ENCODE results near the gene VWCE. TPM values are rescaled to one million over a fixed set of nuclear protein-coding genes. Genes with fewer than 3 reads are reported as not detected.

VWCE gene
- polyA plus RNA-seq, 3 donors: 2.7 to 5.6 (median 3.5) TPM

DNA sequence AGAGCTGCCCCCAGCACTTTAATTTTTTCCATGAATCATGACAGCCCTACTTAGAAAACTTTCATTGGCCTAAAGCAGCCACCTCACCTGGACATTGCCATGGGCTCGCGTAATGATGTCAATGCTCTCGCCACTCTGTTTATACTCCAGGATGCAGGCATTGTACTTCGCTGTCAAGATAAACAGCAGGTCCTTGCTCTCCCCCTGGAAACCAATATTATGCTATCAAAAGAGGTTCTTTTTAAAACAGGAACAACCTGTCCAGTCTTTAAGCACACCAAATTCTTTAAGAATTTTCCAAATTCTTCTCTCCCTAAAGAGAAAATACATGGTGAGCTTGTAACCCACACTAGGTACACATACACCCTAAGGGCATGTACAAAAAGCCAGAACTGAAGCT, 34.8 kb upstream of the VWCE start:
- DNase-seq: no peak

DNA sequence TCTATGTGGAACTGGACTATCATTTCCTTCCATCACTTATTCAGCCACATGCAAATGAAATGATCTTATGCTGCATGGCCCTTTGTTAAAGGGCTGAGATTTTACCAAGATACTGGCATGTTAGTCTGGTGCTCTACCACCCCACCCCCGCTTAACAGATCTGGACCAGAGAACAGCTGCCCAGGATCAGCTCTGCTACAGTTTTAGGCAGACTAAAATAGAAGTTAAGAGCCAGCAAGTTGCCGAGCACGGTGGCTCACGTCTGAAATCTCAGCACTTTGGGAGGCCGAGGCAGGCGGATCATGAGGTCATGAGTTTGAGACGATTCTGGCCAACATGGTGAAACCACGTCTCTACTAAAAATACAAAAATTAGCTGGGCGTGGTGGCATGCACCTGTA, 33.2 kb upstream of the VWCE start:
- DNase-seq: no peak

DNA sequence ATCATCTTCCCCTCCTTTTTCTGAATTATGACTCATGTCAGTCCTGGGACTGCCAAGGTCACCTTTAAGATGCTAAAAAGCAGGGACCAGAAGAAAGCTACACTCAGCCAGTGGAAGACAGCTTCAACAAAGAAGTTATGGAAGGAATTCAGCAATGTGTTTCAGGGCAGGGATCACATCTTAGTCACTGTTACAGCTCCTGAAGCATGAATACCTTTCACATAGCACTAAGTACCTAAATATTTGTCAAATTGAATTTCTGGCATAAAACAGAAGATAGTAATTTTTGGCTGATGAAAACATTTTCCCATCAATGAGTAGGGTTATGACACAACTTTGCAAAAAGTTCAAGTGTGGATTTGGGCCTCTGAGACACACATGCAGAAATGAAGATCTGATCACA, 32.6 kb upstream of the VWCE start:
- DNase-seq: no peak

DNA sequence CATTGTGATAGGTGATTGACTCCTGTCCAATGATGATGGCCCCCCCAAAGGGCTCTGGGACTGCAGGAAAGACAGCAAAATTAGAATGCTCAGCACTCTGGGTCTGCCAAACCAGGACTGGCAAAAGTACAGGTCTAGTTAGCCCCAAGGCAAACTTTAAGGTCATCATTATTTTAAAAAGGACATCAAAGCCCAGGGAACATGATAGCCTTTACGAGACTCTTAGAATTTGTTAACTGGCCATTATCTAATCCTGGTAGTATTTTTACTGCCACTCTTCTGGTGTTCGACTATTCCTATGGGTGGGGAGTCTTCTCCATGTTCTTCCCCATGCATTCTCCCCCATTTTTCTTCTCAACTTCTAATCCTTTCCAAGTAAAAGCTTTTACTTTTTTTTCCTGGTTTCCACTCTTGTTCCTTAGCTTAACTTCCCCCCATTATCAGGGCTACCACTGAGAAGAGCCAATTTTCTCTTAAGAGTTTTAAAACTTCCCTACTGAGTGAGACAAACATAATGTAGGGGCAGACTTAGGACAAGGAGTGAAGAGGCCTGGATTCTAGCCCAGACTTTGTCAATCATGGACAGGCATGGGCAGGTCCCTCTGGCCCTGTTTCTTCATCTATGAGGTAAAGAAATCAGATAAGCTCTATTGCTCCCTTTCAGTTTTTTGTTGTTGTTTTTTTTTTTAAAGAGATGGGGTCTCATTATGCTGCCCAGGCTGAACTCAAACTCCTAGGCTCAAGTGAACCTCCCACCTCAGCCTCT, 30.7 kb upstream of the VWCE start:
- DNase-seq: no peak

DNA sequence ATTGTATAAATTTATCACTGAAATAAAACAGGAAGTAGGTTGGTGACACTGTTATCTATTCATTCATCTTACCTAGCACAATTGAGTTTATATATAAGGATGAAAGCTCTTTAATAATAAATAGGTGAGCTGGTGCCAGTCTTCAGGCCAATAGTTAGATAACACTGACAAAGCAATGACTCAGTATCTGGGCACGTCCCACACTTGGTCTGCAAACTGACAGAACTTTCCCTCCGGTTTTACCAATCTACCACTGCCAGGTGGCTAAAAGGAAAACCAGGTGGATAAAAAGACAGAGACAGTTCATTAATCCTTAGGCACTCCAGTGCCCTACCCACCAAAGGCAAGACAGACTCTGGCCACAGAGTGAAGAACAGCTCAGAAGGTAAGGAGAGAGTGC, 20.1 kb upstream of the VWCE start:
- no peak for DNase-seq

DNA sequence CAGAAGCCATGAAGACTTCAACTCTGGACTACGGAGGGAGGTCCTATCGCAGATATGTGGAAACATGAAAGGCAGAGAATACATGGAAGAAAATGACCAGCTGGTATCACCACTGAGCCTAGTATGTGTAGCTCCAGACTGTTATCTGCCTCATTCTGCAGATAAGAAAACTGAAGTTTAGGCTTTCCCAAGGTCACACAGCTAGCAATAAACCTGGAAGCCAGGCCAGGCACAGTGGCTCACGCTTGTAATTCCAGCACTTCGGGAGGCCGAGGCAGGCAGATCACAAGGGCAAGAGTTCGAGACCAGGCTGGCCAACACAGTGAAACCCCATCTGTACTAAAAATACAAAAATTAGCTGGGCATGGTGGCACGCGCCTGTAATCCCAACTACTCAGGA, 15.6 kb upstream of the VWCE start:
- no peak for DNase-seq

DNA sequence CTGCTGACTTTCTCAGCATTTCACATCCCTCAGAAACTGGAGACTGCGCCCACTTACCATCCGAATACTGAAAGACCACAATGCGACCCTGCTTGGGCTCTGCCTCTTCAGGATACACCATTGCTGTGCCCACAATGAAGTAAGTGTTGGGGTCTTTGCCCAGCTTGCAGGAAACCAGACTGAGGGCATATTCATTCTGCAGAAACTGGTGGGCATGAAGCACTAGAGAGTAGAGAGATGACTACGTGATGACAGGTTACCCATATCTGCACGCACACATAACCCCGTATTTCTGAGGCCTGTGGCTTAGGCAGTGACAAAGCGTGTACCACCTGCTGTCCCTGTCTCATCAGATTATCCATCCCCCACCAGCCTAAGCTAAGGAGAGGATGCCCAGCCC, 14.6 kb upstream of the VWCE start:
- no peak for DNase-seq

DNA sequence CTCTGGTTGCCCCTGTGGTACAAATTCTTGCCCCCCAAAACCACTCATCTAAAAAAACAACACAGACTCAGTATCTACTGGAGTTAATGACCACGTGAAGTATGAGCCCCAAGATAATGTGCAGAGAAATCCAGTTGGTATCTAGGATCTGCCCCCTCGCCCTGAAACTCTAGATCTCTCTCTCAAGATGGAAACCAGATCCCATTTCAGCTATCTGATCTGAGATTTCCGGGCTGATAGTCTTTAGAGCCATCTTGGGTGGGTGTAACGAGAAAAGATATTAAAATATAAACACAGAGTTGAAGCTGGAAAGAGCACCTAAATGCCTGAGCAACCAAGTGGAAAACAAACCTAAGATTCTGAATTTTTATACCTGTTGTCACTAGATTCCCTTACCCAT, 14.0 kb upstream of the VWCE start:
- no peak for DNase-seq

DNA sequence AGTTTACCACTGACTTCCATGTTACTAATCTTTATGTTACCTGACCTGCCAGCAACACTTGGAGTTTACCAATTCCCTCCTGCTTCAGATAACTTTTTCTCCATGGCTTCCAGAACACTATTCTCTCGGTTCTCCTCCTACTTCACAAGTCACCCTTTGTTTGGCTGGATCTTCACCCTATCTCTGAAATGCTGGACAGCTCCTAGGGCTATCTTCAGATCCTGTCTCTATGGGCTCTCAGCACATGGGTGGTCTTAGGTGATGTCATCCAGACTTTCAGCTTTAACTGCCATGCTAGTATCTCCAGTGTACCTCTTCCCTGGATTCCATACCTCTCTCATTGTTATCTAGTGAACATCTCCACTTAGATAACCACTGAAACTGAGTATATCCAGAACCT, 12.2 kb upstream of the VWCE start:
- no peak for DNase-seq

DNA sequence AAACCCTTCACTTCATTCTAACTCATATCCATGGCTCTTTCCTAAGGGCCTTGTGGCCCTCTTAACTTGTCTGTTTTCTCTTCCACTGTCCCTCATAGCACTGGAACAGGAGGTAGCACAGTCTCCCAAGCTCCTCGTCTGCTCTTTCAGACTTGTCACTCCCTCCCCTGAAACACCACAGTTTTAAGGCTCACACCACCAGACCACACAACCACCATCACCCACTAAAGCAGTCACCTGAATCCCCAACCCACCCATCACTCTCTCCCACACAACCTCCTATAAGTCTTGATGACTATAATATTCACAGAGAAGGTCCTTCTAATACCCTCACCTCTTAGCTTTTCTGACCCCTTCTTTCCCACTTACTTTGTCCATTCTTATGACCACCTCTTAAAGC, 11.1 kb upstream of the VWCE start:
- DNase-seq: no peak

DNA sequence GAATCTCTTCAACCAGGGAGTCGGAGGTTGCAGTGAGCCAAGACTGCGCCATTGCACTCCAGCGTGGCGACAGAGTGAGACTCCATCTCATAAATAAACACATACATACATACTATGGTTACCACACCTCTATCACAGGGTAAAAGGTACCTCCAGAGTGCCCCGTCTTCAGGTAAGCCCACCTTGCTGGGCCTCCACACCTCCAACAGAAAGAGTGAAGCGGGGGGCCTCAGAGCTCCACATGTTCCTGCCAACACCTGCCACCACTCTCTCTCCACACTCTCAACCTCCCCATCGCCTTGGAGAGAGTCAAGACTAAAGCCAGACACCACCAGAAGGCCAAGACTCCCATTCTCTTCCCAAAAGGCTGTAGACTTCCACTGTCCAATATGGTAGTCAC, 10.3 kb upstream of the VWCE start:
- DNase-seq: no peak

DNA sequence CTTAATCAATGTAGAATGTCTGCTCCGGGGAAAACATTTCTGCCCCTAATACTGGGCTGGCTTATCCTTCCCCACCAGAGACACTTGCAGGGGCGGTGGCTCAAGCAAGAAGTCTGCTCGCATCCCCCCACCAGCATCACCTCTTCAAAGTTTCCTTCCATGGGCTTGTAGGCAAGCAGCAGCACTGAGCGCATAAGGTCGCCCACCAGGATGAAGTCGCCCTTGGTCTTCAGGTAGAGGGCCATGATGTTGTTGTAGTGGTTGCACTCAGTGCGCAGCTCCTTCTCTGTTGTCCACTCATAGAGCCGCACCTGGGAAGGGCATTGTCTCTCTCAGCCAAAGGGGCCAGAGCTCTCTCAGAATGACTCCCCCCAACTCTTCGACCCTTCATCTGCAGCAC, 8.6 kb upstream of the VWCE start:
- no peak for DNase-seq

DNA sequence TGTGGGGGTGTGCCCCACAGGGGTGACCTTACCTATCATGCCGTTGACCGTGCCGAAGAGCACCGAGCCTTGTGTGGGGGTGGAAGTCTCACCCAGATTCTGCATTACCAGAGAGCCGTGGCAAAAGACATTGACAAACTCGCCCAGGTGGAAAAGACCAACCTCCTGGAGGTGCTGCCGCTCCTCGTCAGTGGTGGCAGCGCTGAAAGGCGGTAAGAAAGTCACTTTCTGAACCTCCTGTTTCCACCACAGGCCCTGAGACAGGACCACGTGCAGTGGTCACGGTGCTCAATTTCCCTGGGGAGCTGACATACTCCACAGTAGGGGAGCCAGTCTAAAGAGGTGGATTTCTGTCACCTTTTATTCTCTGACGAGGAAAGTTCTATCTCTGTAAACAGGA, 7.4 kb upstream of the VWCE start:
- no peak for DNase-seq

DNA sequence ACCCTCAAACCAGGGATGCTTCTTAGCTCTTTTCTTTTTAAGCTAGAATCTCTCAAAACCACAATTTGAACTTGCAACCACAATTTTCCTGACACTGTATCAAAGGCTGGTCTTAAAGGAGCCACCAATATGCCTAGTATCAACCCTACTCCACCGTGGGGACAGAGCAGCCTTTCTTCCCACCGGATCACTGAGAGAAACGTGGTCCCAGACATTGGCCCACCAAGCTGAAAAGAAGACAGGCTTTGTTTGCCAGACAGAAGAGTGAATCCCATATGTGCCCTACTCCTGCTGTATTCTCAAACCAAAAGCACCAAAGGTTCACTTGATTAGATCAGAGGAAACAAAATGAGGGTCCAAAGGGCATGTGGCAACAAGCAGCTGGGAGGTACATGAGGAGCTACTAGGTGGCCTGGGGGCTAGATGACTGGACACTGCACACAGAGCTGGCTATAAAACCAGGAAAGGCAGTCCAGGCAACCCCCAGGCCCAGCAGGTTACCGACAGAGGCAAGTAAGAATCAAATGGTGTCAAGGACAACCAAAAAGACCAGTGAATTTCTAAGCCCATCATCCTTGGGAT, 3.6 kb upstream of the VWCE start:
- no peak for DNase-seq

DNA sequence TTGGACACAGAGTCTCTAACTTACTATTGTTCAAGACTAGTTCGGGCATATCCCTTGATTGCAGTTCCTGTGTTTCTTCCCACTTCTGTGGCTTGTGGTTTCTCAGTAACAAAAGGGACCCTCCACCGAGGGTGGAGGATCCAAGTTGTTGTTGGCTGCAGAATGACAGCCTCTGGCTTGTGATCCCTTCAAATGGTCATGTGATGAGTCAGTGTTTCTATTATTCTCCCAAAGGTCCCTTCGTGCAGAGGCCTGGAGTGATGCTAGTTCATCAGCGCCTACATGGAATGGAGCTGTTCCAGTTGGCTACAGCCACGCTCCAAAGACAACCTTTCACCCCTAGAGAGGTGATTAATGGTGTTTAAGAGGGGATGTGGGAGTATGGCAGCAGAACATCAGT, 2.6 kb upstream of the VWCE start:
- peak; percentile 57 for DNase-seq

DNA sequence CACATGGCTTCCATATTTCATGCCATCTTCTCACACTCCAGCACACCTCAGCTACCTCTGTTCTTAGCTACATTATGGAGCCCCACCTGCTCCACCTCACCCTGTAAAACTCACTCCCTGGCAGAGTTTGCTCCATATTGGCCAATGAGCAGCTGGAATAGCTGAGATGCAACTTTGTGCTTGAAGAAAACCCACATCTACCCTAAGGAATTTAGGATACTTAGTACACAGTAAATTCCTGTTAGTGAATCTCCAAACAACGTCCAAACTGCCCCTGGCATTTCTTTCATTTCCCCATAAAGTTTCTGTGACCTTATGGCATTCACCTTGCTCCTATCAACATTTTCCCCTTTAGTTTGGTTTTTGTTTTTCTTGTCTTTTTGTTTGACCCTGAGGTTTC, 2.2 kb upstream of the VWCE start:
- DNase-seq: no peak

DNA sequence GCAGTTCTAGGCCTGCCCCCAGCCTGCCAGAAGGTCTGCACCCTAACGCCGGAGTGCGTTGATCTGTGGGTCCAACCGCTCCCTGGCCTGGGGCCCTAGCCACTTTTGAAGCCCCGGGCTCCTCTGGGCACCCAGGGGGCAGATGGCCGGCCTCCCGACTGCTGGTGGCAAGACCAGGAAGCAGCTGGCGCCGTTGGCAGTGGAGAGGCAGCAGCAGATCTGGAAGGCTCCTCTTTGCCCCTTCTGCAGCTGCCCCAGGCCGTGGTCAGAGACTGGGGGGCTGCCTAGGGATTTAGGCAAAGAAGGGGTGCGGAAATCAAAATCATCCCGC, 445 bp upstream of the VWCE start:
- DNase-seq: no peak

DNA sequence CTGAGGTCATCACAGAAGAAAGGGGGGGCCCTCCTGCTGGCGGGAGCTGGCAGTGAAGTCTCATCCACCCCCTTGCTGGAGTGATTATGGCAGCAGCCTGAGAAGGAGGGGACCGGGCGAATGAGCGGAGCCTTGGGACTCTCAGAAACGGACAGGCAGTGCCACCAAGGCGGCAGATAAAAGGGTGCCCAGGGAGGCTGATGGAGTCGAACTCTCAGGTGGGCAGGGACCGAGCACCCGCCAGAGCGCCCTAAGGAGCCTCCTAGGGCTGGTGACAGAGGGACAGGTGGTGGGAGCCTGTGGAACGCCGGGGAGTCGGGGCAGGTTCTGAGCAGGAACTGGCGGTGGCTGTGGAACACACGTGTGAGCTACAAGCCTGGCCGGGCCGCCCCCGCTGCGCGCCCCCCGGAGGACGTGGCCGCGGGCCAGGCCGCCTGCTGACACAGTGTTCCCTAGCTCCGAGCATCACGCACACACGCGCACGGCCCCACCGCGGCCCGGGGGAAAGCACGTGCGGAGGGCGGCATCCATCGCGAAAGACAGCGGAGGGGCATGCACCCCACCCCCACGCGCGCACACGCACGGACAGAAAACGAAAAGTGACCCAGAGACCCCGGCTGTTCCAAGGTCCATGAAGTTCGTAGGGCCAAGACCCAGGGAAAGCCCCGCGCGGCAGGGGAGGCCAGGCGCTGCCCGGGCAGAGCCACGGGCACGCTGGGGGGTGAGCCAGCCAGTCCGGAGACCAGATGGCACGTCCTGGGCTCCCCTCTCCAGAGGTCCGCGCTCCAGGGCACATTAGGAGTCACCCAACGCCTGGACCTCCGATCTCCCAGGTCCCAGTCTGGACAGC, 1.0 kb downstream of the VWCE start:
- no peak for DNase-seq

DNA sequence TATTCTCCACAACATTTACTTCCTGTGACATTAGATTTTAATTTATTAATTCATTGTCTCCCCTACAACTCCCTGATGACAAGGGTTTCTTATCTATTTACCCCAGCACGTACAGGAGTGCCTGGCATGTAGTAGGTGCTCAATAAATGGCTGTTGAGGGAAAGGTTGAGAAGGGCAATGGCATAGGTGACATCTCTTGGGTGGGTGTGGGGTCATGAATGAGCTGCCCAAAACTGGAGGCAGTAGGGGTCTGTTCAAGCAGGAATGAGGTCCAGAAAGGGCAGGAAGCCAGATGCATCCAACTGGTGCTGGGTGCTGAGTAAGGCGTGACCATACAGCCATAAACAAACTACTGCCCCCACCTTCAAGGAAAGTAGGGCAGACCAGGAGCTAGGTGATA, 2.8 kb downstream of the VWCE start:
- no peak for DNase-seq

DNA sequence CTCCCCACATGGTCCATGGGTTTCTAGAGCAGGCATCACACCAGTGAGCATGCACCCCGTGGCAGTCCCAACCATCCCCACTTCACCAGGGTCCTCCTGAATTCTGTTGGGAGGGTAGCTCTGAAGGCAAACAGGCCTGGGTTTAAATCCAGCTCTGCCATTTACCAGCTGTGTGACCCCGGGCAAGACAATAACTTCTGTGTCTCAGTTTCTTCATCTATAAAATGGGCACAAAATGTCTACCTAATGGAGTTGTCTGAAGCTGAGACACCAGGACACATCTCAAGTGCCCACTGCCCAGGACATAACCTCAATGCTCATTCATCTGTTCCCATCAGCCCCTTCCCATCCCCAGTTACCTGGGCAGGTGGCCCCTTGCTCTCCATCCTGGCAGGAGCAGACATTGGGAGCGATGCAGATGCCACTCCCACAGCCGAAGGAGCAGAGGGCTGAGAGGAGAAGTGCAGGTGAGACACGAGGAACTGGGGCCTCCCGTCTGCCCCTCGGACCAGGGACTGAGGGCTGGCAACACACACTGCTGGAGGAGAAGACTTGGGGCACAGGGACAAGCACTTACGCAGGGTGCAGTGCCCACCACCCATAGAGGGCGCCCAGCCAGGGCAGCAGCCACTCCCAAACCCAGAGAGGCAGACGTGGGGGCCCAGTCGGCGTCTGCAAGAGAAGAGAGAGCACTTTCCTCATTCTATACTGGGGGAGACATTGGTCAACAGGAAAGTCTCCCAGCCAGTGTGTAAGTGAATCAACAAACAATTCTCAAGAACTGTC, 4.0 kb downstream of the VWCE start:
- DNase-seq: no peak

DNA sequence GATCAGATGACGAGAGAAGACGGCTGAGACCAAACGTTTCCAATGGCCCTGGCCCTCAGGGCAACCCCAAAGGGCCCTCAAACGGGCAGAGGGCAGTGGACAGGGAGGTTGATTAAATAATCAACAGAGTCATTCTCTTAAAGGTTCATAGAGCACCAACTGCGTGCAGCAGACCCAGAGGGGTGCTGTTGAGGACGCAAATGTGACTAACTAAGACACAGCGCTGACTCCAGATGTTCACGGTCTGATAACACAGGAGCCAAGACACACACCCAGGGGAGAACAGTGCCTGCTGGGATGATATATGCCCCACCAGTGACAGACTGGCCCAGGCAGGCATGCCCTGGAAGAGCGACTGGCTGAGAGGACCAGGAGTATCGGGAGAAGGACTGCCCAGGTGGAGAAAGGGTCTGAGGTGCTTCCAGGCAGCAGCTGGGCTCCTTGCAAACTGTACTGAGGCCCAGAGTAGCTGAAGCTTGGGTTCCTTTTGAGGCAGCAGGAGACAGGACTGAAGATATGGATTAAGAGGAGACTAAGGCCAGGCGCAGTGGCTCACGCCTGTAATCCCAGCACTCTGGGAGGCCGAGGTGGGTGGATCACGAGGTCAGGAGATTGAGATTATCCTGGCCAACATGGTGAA, 7.7 kb downstream of the VWCE start:
- DNase-seq: no peak

DNA sequence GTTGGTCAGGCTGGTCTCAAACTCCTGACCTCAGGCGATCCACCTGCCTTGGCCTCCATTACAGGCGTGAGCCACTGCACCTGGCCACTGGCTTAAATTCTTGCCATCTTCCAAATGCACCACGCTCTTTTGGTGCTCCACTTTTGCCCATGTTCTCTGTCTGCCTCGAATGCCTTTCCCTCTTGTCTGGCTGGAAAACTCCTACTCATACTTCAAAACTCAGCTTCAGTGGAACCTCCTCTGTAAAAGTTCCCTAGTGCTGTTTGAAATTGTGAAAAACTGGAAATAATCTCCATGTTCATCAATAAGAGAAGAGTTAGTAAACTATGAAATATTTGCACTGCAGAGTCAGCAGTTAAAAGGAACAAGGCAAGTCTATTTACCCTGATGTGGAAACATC, 11.5 kb downstream of the VWCE start:
- no peak for DNase-seq
